IgD-negative memory B cell (primary cell): Measurements from ENCODE around the gene MAF. TPM values are rescaled to one million over a fixed set of nuclear protein-coding genes. Genes with fewer than 3 reads are reported as not detected.

Experiments
- H3K27ac Mint-ChIP-seq, 3 donors: one replicate each; pipeline ENCODE4 v1.8.0; 2020 to 2022; ENCODE audit warnings: mild to moderate bottlenecking in 3 of 3, mixed read lengths in 3 of 3, moderate library complexity in 1 of 3
- H3K27me3 Mint-ChIP-seq: one replicate; pipeline ENCODE4 v1.8.0; 2021; ENCODE audit warnings: mixed read lengths
- H3K36me3 Mint-ChIP-seq: one replicate; pipeline ENCODE4 v1.8.0; 2020; ENCODE audit warnings: mild to moderate bottlenecking, mixed read lengths
- H3K4me1 Mint-ChIP-seq, 3 donors: one replicate each; pipeline ENCODE4 v1.8.0; 2020 to 2022; ENCODE audit warnings: mixed read lengths in 3 of 3, mild to moderate bottlenecking in 1 of 3
- H3K4me3 Mint-ChIP-seq, 4 donors: one replicate each; pipeline ENCODE4 v1.8.0; 2020 to 2022; ENCODE audit warnings: mild to moderate bottlenecking in 4 of 4, mixed read lengths in 4 of 4, moderate library complexity in 3 of 4
- H3K9me3 Mint-ChIP-seq, 3 donors: one replicate each; pipeline ENCODE4 v1.8.0; 2020 to 2021; ENCODE audit warnings: mixed read lengths in 3 of 3, mild to moderate bottlenecking in 1 of 3
- polyA plus RNA-seq: library from polyadenylated mRNA; unstranded; fragments of 300-500 nt; fragmentation: Illumina TruSeq; gene quantifications from one replicate; pipeline ENCODE4 v1.2.3, GENCODE V29; 2021

Gene MAF
- polyA plus RNA-seq, 1 donor from 2014 or later = not detected

- no peaks in the 10 kb centered on the region for H3K36me3 Mint-ChIP-seq
- no peak overlapping the region for H3K27ac Mint-ChIP-seq
Measured at GRCh38 chr16:79625738-79626137, 25.2 kb upstream of the MAF start.

GRCh38 chr16:79623824-79624223 is 23.3 kb upstream of the MAF start:
- Mint-ChIP-seq H3K27me3 (peaks cover 3% of the 10 kb centered on the region), H3K4me1 (no peaks in the 10 kb centered on the region), H3K36me3 (no peaks in the 10 kb centered on the region), H3K27ac (no peak overlapping the region), H3K4me3 (no peak overlapping the region), H3K9me3 (no peaks in the 10 kb centered on the region)

More at GRCh38 chr16:79625738-79626137, 25.2 kb upstream of the MAF start:
- peaks cover 0 to 2% (median 0%) of the 10 kb centered on the region in 3 donors for H3K9me3 Mint-ChIP-seq
- H3K4me3 Mint-ChIP-seq = no peak overlapping the region
- no peaks in the 10 kb centered on the region for H3K4me1 Mint-ChIP-seq
- peaks cover 3% of the 10 kb centered on the region for H3K27me3 Mint-ChIP-seq

GRCh38 chr16:79623062-79623461 is 22.5 kb upstream of the MAF start:
- no peaks in the 10 kb centered on the region for H3K4me1 Mint-ChIP-seq

GRCh38 chr16:79621027-79621426 is 20.5 kb upstream of the MAF start:
- no peaks in the 10 kb centered on the region for H3K27me3 Mint-ChIP-seq
- H3K4me1 Mint-ChIP-seq = no peaks in the 10 kb centered on the region
- H3K4me3 Mint-ChIP-seq = no peak overlapping the region
- no peaks in the 10 kb centered on the region for H3K36me3 Mint-ChIP-seq
- no peak overlapping the region for H3K27ac Mint-ChIP-seq
- H3K9me3 Mint-ChIP-seq = no peaks in the 10 kb centered on the region

More at GRCh38 chr16:79623062-79623461, 22.5 kb upstream of the MAF start:
- H3K27ac Mint-ChIP-seq = no peak overlapping the region
- H3K4me3 Mint-ChIP-seq = no peak overlapping the region
- H3K36me3 Mint-ChIP-seq = no peaks in the 10 kb centered on the region
- H3K27me3 Mint-ChIP-seq = no peaks in the 10 kb centered on the region
- H3K9me3 Mint-ChIP-seq = no peaks in the 10 kb centered on the region

- no peaks in the 10 kb centered on the region for H3K27me3 Mint-ChIP-seq
- H3K36me3 Mint-ChIP-seq = no peaks in the 10 kb centered on the region
- H3K9me3 Mint-ChIP-seq = no peaks in the 10 kb centered on the region
- H3K27ac Mint-ChIP-seq = no peak overlapping the region
- H3K4me1 Mint-ChIP-seq = no peaks in the 10 kb centered on the region
- no peak overlapping the region for H3K4me3 Mint-ChIP-seq
Measured at GRCh38 chr16:79618692-79619050, 18.1 kb upstream of the MAF start.

- no peaks in the 10 kb centered on the region for H3K9me3 Mint-ChIP-seq
- H3K4me3 Mint-ChIP-seq = no peak overlapping the region
- no peaks in the 10 kb centered on the region for H3K4me1 Mint-ChIP-seq
- H3K36me3 Mint-ChIP-seq = no peaks in the 10 kb centered on the region
- H3K27ac Mint-ChIP-seq = no peak overlapping the region
- H3K27me3 Mint-ChIP-seq = peaks cover 1% of the 10 kb centered on the region
Measured at GRCh38 chr16:79618041-79618691, 17.6 kb upstream of the MAF start.

GRCh38 chr16:79613009-79613408 is 12.5 kb upstream of the MAF start:
- Mint-ChIP-seq H3K27ac (no peak overlapping the region), H3K27me3 (peaks cover 16% of the 10 kb centered on the region), H3K4me1 (no peaks in the 10 kb centered on the region), H3K9me3 (peaks cover 0 to 1% (median 0%) of the 10 kb centered on the region in 3 donors), H3K4me3 (no peak overlapping the region), H3K36me3 (no peaks in the 10 kb centered on the region)

- H3K36me3 Mint-ChIP-seq = no peaks in the 10 kb centered on the region
Measured at GRCh38 chr16:79612207-79612606, 11.7 kb upstream of the MAF start.

GRCh38 chr16:79610771-79611170 is 10.2 kb upstream of the MAF start:
- peaks cover 0 to 1% (median 0%) of the 10 kb centered on the region in 3 donors for H3K9me3 Mint-ChIP-seq
- H3K4me3 Mint-ChIP-seq = no peak overlapping the region
- H3K4me1 Mint-ChIP-seq = peaks cover 2 to 6% (median 4%) of the 10 kb centered on the region in 3 donors
- H3K36me3 Mint-ChIP-seq = no peaks in the 10 kb centered on the region
- H3K27ac Mint-ChIP-seq = no peak overlapping the region
- peaks cover 26% of the 10 kb centered on the region for H3K27me3 Mint-ChIP-seq

More at GRCh38 chr16:79612207-79612606, 11.7 kb upstream of the MAF start:
- Mint-ChIP-seq H3K27me3 (peaks cover 21% of the 10 kb centered on the region), H3K4me3 (no peak overlapping the region), H3K9me3 (peaks cover 0 to 1% (median 0%) of the 10 kb centered on the region in 3 donors), H3K4me1 (no peaks in the 10 kb centered on the region), H3K27ac (no peak overlapping the region)

GRCh38 chr16:79609861-79610260 is 9.3 kb upstream of the MAF start:
- Mint-ChIP-seq H3K9me3 (peaks cover 0 to 1% (median 0%) of the 10 kb centered on the region in 3 donors), H3K27ac (no peak overlapping the region), H3K4me1 (peaks cover 4 to 7% (median 5%) of the 10 kb centered on the region in 3 donors), H3K36me3 (no peaks in the 10 kb centered on the region), H3K4me3 (no peak overlapping the region), H3K27me3 (peaks cover 32% of the 10 kb centered on the region)

GRCh38 chr16:79608976-79609375 is 8.4 kb upstream of the MAF start:
- H3K27me3 Mint-ChIP-seq = peaks cover 32% of the 10 kb centered on the region
- H3K9me3 Mint-ChIP-seq = peaks cover 0 to 1% (median 0%) of the 10 kb centered on the region in 3 donors
- peaks cover 4 to 7% (median 5%) of the 10 kb centered on the region in 3 donors for H3K4me1 Mint-ChIP-seq
- no peak overlapping the region for H3K4me3 Mint-ChIP-seq
- H3K36me3 Mint-ChIP-seq = no peaks in the 10 kb centered on the region
- no peak overlapping the region for H3K27ac Mint-ChIP-seq

GRCh38 chr16:79607587-79607986 is 7.0 kb upstream of the MAF start:
- H3K4me3 Mint-ChIP-seq = no peak overlapping the region
- H3K27me3 Mint-ChIP-seq = peaks cover 29% of the 10 kb centered on the region
- H3K4me1 Mint-ChIP-seq = peaks cover 4 to 9% (median 7%) of the 10 kb centered on the region in 3 donors
- H3K9me3 Mint-ChIP-seq = peaks cover 0 to 1% (median 0%) of the 10 kb centered on the region in 3 donors
- no peaks in the 10 kb centered on the region for H3K36me3 Mint-ChIP-seq
- H3K27ac Mint-ChIP-seq = no peak overlapping the region

- Mint-ChIP-seq H3K4me3 (peak overlapping the region in 1 of 4 donors; percentile 21), H3K27ac (no peak overlapping the region), H3K36me3 (no peaks in the 10 kb centered on the region), H3K4me1 (peaks cover 8 to 17% (median 16%) of the 10 kb centered on the region in 3 donors), H3K27me3 (peaks cover 37% of the 10 kb centered on the region), H3K9me3 (peaks cover 0 to under 1% (median 0%) of the 10 kb centered on the region in 3 donors)
Measured at GRCh38 chr16:79605999-79606398, 5.5 kb upstream of the MAF start.

GRCh38 chr16:79603055-79603454 is 2.5 kb upstream of the MAF start:
- Mint-ChIP-seq H3K9me3 (no peaks in the 10 kb centered on the region), H3K27ac (no peak overlapping the region), H3K27me3 (peaks cover 40% of the 10 kb centered on the region), H3K36me3 (peaks cover 1% of the 10 kb centered on the region), H3K4me1 (peaks cover 17 to 24% (median 22%) of the 10 kb centered on the region in 3 donors), H3K4me3 (no peak overlapping the region)

GRCh38 chr16:79602628-79603014 is 2.1 kb upstream of the MAF start:
- peaks cover 1% of the 10 kb centered on the region for H3K36me3 Mint-ChIP-seq
- peaks cover 37% of the 10 kb centered on the region for H3K27me3 Mint-ChIP-seq
- peaks cover 19 to 28% (median 22%) of the 10 kb centered on the region in 3 donors for H3K4me1 Mint-ChIP-seq
- H3K4me3 Mint-ChIP-seq = peak overlapping the region in 1 of 4 donors; percentile 95
- H3K27ac Mint-ChIP-seq = peak overlapping the region in 1 of 3 donors; percentile 68
- no peaks in the 10 kb centered on the region for H3K9me3 Mint-ChIP-seq
